Hepatocyte (in vitro differentiated cells): Measurements from ENCODE around the gene KMT5C. TPM values are rescaled to one million over a fixed set of nuclear protein-coding genes. Genes with fewer than 3 reads are reported as not detected.

Experiments
- DNase-seq: peaks from one replicate; pipeline ENCODE4 v3.0.0-alpha.2; 2016; ENCODE audit warnings: low spot score
- H2AFZ ChIP-seq: fragments of 200-600 bp; sonication (generic); 2 replicates; pipeline ENCODE4 v1.6.0; 2016; ENCODE audit warnings: antibody characterized with exemption, mild to moderate bottlenecking
- H3K27ac ChIP-seq: fragments of 200-600 bp; sonication (generic); 2 replicates; pipeline ENCODE4 v1.5.1; 2016; ENCODE audit warnings: mild to moderate bottlenecking
- H3K27me3 ChIP-seq: fragments of 200-600 bp; sonication (generic); 2 replicates; pipeline ENCODE4 v1.6.1; 2016
- H3K36me3 ChIP-seq: fragments of 200-600 bp; sonication (generic); replicated peaks from 2 replicates; pipeline ENCODE4 v1.5.1; 2016; ENCODE audit warnings: low read depth; ENCODE audit not compliant: insufficient read depth
- H3K4me1 ChIP-seq: fragments of 200-600 bp; sonication (generic); 2 replicates; pipeline ENCODE4 v1.5.1; 2016; ENCODE audit warnings: mild to moderate bottlenecking, moderate library complexity; ENCODE audit not compliant: insufficient read depth
- H3K4me2 ChIP-seq: fragments of 200-600 bp; sonication (generic); 2 replicates; pipeline ENCODE4 v1.6.0; 2016
- H3K4me3 ChIP-seq: fragments of 200-600 bp; sonication (generic); 2 replicates; pipeline ENCODE4 v1.5.1; 2016; ENCODE audit warnings: mild to moderate bottlenecking
- H3K79me2 ChIP-seq: fragments of 200-600 bp; sonication (generic); 2 replicates; pipeline ENCODE4 v1.6.0; 2017; ENCODE audit warnings: mild to moderate bottlenecking
- H3K9me2 ChIP-seq: fragments of 200-600 bp; sonication (generic); replicated peaks from 2 replicates; pipeline ENCODE4 v1.6.0; 2017; ENCODE audit warnings: mild to moderate bottlenecking; ENCODE audit not compliant: insufficient read depth
- H3K9me3 ChIP-seq: fragments of 200-600 bp; sonication (generic); 2 replicates; pipeline ENCODE4 v1.5.1; 2016; ENCODE audit warnings: low read depth, mild to moderate bottlenecking
- H4K20me1 ChIP-seq: fragments of 200-600 bp; sonication (generic); 2 replicates; pipeline ENCODE4 v1.6.0; 2016; ENCODE audit warnings: mild to moderate bottlenecking; ENCODE audit not compliant: insufficient read depth, poor library complexity, severe bottlenecking
- EZH2 ChIP-seq: fragments of 200-600 bp; sonication (generic); IDR thresholded peaks from 2 replicates; pipeline ENCODE4 v1.6.1; 2016; ENCODE audit warnings: antibody characterized with exemption, mild to moderate bottlenecking, borderline replicate concordance
- EZH2phosphoT487 ChIP-seq: fragments of 200-600 bp; sonication (generic); IDR thresholded peaks from one replicate; pipeline ENCODE4 v1.6.1; 2018; ENCODE audit warnings: antibody characterized with exemption, mild to moderate bottlenecking, low read depth, moderate library complexity; ENCODE audit not compliant: unreplicated experiment, severe bottlenecking
- WGBS: methylation state at CpG from one replicate; pipeline ENCODE4 v1.1.6; 2016; ENCODE audit warnings: low lambda C conversion rate; ENCODE audit errors: missing lambda C conversion rate; 5-methylcytosine and 5-hydroxymethylcytosine counted together
- polyA plus RNA-seq: library from polyadenylated mRNA; unstranded; fragments of >200 nt; fragmentation: Nextera tagmentation; extraction: Ambion mirVana; gene quantifications from 2 replicates; pipeline ENCODE4 v1.2.1, GENCODE V29; 2016
- total RNA-seq: library from RNA; depleted of rRNA; stranded (reverse); fragments of >200 nt; gene quantifications from 2 replicates; pipeline ENCODE4 v1.2.3, GENCODE V29; 2014
- TF ChIP-seq, protein P1 (sequence below): fragments of 200-600 bp; sonication (generic); IDR thresholded peaks from 2 replicates; pipeline ENCODE4 v1.5.1; 2016; ENCODE audit warnings: antibody characterized with exemption, mild to moderate bottlenecking; ENCODE audit not compliant: poor library complexity

KMT5C gene
- total and polyA plus RNA-seq, 2 experiments from 2014 or later: 22.8 to 23.6 TPM

DNA sequence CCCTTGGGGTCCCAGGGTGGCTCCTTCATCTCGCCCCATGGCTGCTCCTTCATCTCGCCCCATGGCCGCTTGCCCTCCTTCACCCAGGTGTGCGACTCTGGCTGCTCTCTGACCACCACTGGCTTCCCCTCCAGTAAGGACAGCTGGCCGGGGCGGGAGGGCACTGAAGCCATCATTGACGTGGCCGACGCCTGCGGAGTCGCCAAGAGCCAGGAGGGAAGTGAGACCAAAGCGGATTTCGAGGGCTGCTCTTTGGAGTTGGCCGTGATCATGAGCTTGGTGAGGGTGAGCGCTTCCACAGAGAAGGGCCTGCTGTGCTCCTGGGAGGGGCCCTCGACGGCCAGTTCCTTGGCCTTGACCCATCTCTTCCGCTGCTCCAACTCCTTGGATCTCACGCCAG lies 18.8 kb downstream of the KMT5C start:
- Histone ChIP-seq H3K27me3 (peaks cover 33% of the 10 kb centered on the region), H3K9me2 (no peaks in the 10 kb centered on the region), H3K4me1 (peaks cover 11% of the 10 kb centered on the region), H3K79me2 (no peaks in the 10 kb centered on the region), H3K27ac (no peak overlapping the region), H3K9me3 (no peaks in the 10 kb centered on the region), H2AFZ (no peak overlapping the region), H3K36me3 (no peaks in the 10 kb centered on the region), H4K20me1 (no peaks in the 10 kb centered on the region), H3K4me3 (no peak overlapping the region), H3K4me2 (no peak overlapping the region)
- DNase-seq: no peak
- WGBS: 90% methylated on average over 19 of the region's 19 CpGs
- no peak for TF ChIP-seq EZH2phosphoT487
- TF ChIP-seq EZH2: no peak
- TF ChIP-seq, protein P1, sequence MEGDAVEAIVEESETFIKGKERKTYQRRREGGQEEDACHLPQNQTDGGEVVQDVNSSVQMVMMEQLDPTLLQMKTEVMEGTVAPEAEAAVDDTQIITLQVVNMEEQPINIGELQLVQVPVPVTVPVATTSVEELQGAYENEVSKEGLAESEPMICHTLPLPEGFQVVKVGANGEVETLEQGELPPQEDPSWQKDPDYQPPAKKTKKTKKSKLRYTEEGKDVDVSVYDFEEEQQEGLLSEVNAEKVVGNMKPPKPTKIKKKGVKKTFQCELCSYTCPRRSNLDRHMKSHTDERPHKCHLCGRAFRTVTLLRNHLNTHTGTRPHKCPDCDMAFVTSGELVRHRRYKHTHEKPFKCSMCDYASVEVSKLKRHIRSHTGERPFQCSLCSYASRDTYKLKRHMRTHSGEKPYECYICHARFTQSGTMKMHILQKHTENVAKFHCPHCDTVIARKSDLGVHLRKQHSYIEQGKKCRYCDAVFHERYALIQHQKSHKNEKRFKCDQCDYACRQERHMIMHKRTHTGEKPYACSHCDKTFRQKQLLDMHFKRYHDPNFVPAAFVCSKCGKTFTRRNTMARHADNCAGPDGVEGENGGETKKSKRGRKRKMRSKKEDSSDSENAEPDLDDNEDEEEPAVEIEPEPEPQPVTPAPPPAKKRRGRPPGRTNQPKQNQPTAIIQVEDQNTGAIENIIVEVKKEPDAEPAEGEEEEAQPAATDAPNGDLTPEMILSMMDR: no peak

- Histone ChIP-seq H4K20me1 (no peaks in the 10 kb centered on the region), H3K4me2 (no peak overlapping the region), H3K4me3 (no peak overlapping the region), H2AFZ (no peak overlapping the region), H3K36me3 (no peaks in the 10 kb centered on the region), H3K4me1 (peaks cover 5% of the 10 kb centered on the region), H3K79me2 (no peaks in the 10 kb centered on the region), H3K27ac (no peak overlapping the region), H3K9me3 (no peaks in the 10 kb centered on the region), H3K27me3 (peaks cover 29% of the 10 kb centered on the region), H3K9me2 (no peaks in the 10 kb centered on the region)
- no peak for TF ChIP-seq EZH2
- TF ChIP-seq, protein P1: no peak
- 84% methylated on average over 32 of the region's 32 CpGs for WGBS
- DNase-seq: no peak
Measured at GRCh38 chr19:55358943-55359908, 19.6 kb downstream of the KMT5C start.

GRCh38 chr19:55360902-55361301 lies 21.2 kb downstream of the KMT5C start:
- no peak overlapping the region for H2AFZ ChIP-seq
- no peaks in the 10 kb centered on the region for H4K20me1 ChIP-seq
- 95% methylated on average over 15 of the region's 16 CpGs for WGBS
- H3K79me2 ChIP-seq: no peaks in the 10 kb centered on the region
- H3K27ac ChIP-seq: no peak overlapping the region
- TF ChIP-seq EZH2: no peak
- TF ChIP-seq, protein P1: no peak
- no peak for TF ChIP-seq EZH2phosphoT487
- no peaks in the 10 kb centered on the region for H3K36me3 ChIP-seq
- H3K4me2 ChIP-seq: no peak overlapping the region
- no peak for DNase-seq
- no peaks in the 10 kb centered on the region for H3K9me2 ChIP-seq
- no peak overlapping the region for H3K4me3 ChIP-seq
- H3K9me3 ChIP-seq: no peaks in the 10 kb centered on the region
- H3K27me3 ChIP-seq: peaks cover 15% of the 10 kb centered on the region
- no peaks in the 10 kb centered on the region for H3K4me1 ChIP-seq
